Measurements from ENCODE around the gene ACADSB.

Gene ACADSB

GRCh38 chr10:122980209-122981065 is 28.4 kb upstream of the ACADSB start, which contains the start of gene PSTK:
TSS of gene PSTK (plus strand) at chr10:122980401. CDS start at chr10:122980480, 79 bp downstream.
- Histone ChIP-seq H3K4me1 (ENCODE audit: insufficient read depth, low read length) (peaks cover 26% of the 10 kb centered on the region), H3K79me2 (ENCODE audit: insufficient read depth, low read length) (no peaks in the 10 kb centered on the region), H3K4me3 (ENCODE audit: low read depth in 1 of 2, low read length in 2 of 2) (peak within 1 kb of the TSS; percentile 35 to 73; a peak in 3 of 4 replicates), H3K27ac (ENCODE audit: low read length) (peak within 1 kb of the TSS; percentile 95), H3K27me3 (ENCODE audit: insufficient read depth, low read length, poor library complexity) (no peaks in the 10 kb centered on the region), H2AFZ (ENCODE audit: low read depth, low read length) (peak within 1 kb of the TSS; percentile 81), H3K36me3 (ENCODE audit: insufficient read depth, low read length) (peaks cover 4% of the 10 kb centered on the region; the same call in 1 of the 2 replicates), H3K9me3 (ENCODE audit: insufficient read depth, low read length, severe bottlenecking) (no peaks in the 10 kb centered on the region), H4K20me1 (ENCODE audit: insufficient read depth, low read length) (no peaks in the 10 kb centered on the region), H3K4me2 (ENCODE audit: insufficient read depth, low read length) (peak within 1 kb of the TSS; percentile 77), H3K9ac (ENCODE audit: low read depth, low read length) (peak within 1 kb of the TSS; percentile 79)
- TF ChIP-seq EZH2 (IDR thresholded peaks at IDR 0.05; ENCODE audit: borderline replicate concordance, low read depth, low read length, severe bottlenecking), result no peak
- TF ChIP-seq, protein P1, sequence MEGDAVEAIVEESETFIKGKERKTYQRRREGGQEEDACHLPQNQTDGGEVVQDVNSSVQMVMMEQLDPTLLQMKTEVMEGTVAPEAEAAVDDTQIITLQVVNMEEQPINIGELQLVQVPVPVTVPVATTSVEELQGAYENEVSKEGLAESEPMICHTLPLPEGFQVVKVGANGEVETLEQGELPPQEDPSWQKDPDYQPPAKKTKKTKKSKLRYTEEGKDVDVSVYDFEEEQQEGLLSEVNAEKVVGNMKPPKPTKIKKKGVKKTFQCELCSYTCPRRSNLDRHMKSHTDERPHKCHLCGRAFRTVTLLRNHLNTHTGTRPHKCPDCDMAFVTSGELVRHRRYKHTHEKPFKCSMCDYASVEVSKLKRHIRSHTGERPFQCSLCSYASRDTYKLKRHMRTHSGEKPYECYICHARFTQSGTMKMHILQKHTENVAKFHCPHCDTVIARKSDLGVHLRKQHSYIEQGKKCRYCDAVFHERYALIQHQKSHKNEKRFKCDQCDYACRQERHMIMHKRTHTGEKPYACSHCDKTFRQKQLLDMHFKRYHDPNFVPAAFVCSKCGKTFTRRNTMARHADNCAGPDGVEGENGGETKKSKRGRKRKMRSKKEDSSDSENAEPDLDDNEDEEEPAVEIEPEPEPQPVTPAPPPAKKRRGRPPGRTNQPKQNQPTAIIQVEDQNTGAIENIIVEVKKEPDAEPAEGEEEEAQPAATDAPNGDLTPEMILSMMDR (IDR thresholded peaks at IDR 0.05; ENCODE audit: borderline replicate concordance, extremely low read depth, low read length, poor library complexity, severe bottlenecking), result peak; percentile 93
- peak; percentile 90 for DNase-seq
- ATAC-seq (ENCODE audit: insufficient read depth, low read depth), result peak; percentile 97

GRCh38 chr10:122981066-122981464 is 27.7 kb upstream of the ACADSB start:
- Histone ChIP-seq H2AFZ (ENCODE audit: low read depth, low read length) (peak overlapping the region; percentile 75), H3K79me2 (ENCODE audit: insufficient read depth, low read length) (no peaks in the 10 kb centered on the region), H3K9ac (ENCODE audit: low read depth, low read length) (peak overlapping the region; percentile 79), H3K27ac (ENCODE audit: low read length) (peak overlapping the region; percentile 48), H3K4me2 (ENCODE audit: insufficient read depth, low read length) (peak overlapping the region; percentile 77), H3K36me3 (ENCODE audit: insufficient read depth, low read length) (peaks cover 4% of the 10 kb centered on the region; the same call in 1 of the 2 replicates), H3K9me3 (ENCODE audit: insufficient read depth, low read length, severe bottlenecking) (no peaks in the 10 kb centered on the region), H3K27me3 (ENCODE audit: insufficient read depth, low read length, poor library complexity) (no peaks in the 10 kb centered on the region), H3K4me1 (ENCODE audit: insufficient read depth, low read length) (peaks cover 26% of the 10 kb centered on the region), H3K4me3 (ENCODE audit: low read depth in 1 of 2, low read length in 2 of 2) (peak overlapping the region; percentile 18 to 73; a peak in 3 of 4 replicates), H4K20me1 (ENCODE audit: insufficient read depth, low read length) (no peaks in the 10 kb centered on the region)
- no peak for ATAC-seq (ENCODE audit: insufficient read depth, low read depth)
- TF ChIP-seq EZH2 (IDR thresholded peaks at IDR 0.05; ENCODE audit: borderline replicate concordance, low read depth, low read length, severe bottlenecking), result no peak
- TF ChIP-seq, protein P1 (IDR thresholded peaks at IDR 0.05; ENCODE audit: borderline replicate concordance, extremely low read depth, low read length, poor library complexity, severe bottlenecking), result peak; percentile 46
- peak; percentile 10 for DNase-seq

DNA sequence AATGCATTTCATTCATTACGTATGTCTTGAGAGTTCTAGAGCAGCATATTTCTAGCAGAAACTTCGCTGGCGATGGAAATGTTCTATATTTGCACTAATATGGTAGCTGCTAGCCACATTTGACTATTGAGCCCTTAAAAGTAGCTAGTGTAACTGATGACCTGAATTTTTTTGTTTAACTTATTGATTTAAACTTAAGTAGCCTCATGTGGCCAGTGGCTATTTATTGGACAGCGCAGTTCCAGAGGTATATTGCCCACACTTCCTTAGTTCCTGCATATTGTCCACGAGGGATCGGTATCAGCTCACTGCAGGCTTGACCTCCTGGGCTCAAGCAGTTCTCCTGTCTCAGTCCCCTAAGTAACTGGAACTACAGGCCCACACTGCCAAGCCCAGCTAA is 24.9 kb upstream of the ACADSB start:
- Histone ChIP-seq H3K9ac (ENCODE audit: low read depth, low read length) (no peak overlapping the region), H3K9me3 (ENCODE audit: insufficient read depth, low read length, severe bottlenecking) (no peaks in the 10 kb centered on the region), H3K4me2 (ENCODE audit: insufficient read depth, low read length) (no peak overlapping the region), H3K27me3 (ENCODE audit: insufficient read depth, low read length, poor library complexity) (no peaks in the 10 kb centered on the region), H3K36me3 (ENCODE audit: insufficient read depth, low read length) (peaks cover 4% of the 10 kb centered on the region; the same call in 1 of the 2 replicates), H3K4me3 (ENCODE audit: low read depth in 1 of 2, low read length in 2 of 2) (no peak overlapping the region), H4K20me1 (ENCODE audit: insufficient read depth, low read length) (no peaks in the 10 kb centered on the region), H3K79me2 (ENCODE audit: insufficient read depth, low read length) (no peaks in the 10 kb centered on the region), H2AFZ (ENCODE audit: low read depth, low read length) (no peak overlapping the region), H3K27ac (ENCODE audit: low read length) (no peak overlapping the region), H3K4me1 (ENCODE audit: insufficient read depth, low read length) (peaks cover 24% of the 10 kb centered on the region)
- no peak for TF ChIP-seq EZH2 (IDR thresholded peaks at IDR 0.05; ENCODE audit: borderline replicate concordance, low read depth, low read length, severe bottlenecking)
- TF ChIP-seq, protein P1 (IDR thresholded peaks at IDR 0.05; ENCODE audit: borderline replicate concordance, extremely low read depth, low read length, poor library complexity, severe bottlenecking), result no peak
- no peak for DNase-seq
- no peak for ATAC-seq (ENCODE audit: insufficient read depth, low read depth)

Measured in DND-41 (cell line).